ENCODE data around the gene DNAJC3. TPM values are rescaled to one million over a fixed set of nuclear protein-coding genes. Genes with fewer than 3 reads are reported as not detected.
"Not testable (repeated sequence)": the region's sequence is repeated elsewhere in the genome, so short reads cannot be mapped to it uniquely, and the experiment has no call there.

DNAJC3 gene
- total and polyA plus RNA-seq, 2 experiments from 2014 or later: 27.1 to 91.4 TPM

- H3K27ac ChIP-seq: no peak overlapping the region
- H3K9me2 ChIP-seq (replicated peaks; ENCODE audit: insufficient read depth): no peaks in the 10 kb centered on the region
- H3K36me3 ChIP-seq (replicated peaks; ENCODE audit: insufficient read depth, low read depth): no peaks in the 10 kb centered on the region
- WGBS (ENCODE audit: low lambda C conversion rate, missing lambda C conversion rate): 81% methylated on average over 5 of the region's 5 CpGs
- DNase-seq (ENCODE audit: low spot score): no peak
- H2AFZ ChIP-seq: no peak overlapping the region
- H3K79me2 ChIP-seq: peaks cover 29% of the 10 kb centered on the region
- no peaks in the 10 kb centered on the region for H4K20me1 ChIP-seq (ENCODE audit: insufficient read depth, poor library complexity, severe bottlenecking)
- no peaks in the 10 kb centered on the region for H3K9me3 ChIP-seq (ENCODE audit: low read depth)
- TF ChIP-seq EZH2 (IDR thresholded peaks at IDR 0.05; ENCODE audit: borderline replicate concordance): no peak
- TF ChIP-seq, protein P1, sequence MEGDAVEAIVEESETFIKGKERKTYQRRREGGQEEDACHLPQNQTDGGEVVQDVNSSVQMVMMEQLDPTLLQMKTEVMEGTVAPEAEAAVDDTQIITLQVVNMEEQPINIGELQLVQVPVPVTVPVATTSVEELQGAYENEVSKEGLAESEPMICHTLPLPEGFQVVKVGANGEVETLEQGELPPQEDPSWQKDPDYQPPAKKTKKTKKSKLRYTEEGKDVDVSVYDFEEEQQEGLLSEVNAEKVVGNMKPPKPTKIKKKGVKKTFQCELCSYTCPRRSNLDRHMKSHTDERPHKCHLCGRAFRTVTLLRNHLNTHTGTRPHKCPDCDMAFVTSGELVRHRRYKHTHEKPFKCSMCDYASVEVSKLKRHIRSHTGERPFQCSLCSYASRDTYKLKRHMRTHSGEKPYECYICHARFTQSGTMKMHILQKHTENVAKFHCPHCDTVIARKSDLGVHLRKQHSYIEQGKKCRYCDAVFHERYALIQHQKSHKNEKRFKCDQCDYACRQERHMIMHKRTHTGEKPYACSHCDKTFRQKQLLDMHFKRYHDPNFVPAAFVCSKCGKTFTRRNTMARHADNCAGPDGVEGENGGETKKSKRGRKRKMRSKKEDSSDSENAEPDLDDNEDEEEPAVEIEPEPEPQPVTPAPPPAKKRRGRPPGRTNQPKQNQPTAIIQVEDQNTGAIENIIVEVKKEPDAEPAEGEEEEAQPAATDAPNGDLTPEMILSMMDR (IDR thresholded peaks at IDR 0.05; ENCODE audit: poor library complexity): no peak
- TF ChIP-seq EZH2phosphoT487 (IDR thresholded peaks at IDR 0.05; ENCODE audit: low read depth, severe bottlenecking, unreplicated experiment): no peak
- no peak overlapping the region for H3K4me2 ChIP-seq
- H3K4me1 ChIP-seq (ENCODE audit: insufficient read depth): no peaks in the 10 kb centered on the region
- H3K27me3 ChIP-seq: no peaks in the 10 kb centered on the region
- H3K4me3 ChIP-seq: no peak overlapping the region
Measured at GRCh38 chr13:95756072-95756471, 79.1 kb downstream of the DNAJC3 start.

- not testable (repeated sequence) for DNase-seq (ENCODE audit: low spot score); H3K27me3 ChIP-seq; H3K79me2 ChIP-seq; H3K4me1 ChIP-seq (ENCODE audit: insufficient read depth); H3K4me2 ChIP-seq; H3K27ac ChIP-seq; H3K9me2 ChIP-seq (replicated peaks; ENCODE audit: insufficient read depth); H3K4me3 ChIP-seq; H2AFZ ChIP-seq; H4K20me1 ChIP-seq (ENCODE audit: insufficient read depth, poor library complexity, severe bottlenecking); H3K9me3 ChIP-seq (ENCODE audit: low read depth); H3K36me3 ChIP-seq (replicated peaks; ENCODE audit: insufficient read depth, low read depth)
- 83% methylated on average over 3 of the region's 3 CpGs for whole genome bisulfite sequencing (ENCODE audit: low lambda C conversion rate, missing lambda C conversion rate)
Measured at GRCh38 chr13:95762626-95763025, 85.7 kb downstream of the DNAJC3 start.

- Histone ChIP-seq H3K79me2 (no peaks in the 10 kb centered on the region), H3K27ac (no peak overlapping the region), H3K36me3 (replicated peaks; ENCODE audit: insufficient read depth, low read depth) (no peaks in the 10 kb centered on the region), H3K4me2 (no peak overlapping the region), H3K4me1 (ENCODE audit: insufficient read depth) (no peaks in the 10 kb centered on the region), H4K20me1 (ENCODE audit: insufficient read depth, poor library complexity, severe bottlenecking) (no peaks in the 10 kb centered on the region), H3K9me2 (replicated peaks; ENCODE audit: insufficient read depth) (no peaks in the 10 kb centered on the region), H2AFZ (no peak overlapping the region), H3K9me3 (ENCODE audit: low read depth) (no peaks in the 10 kb centered on the region), H3K4me3 (no peak overlapping the region), H3K27me3 (no peaks in the 10 kb centered on the region)
- DNase-seq (ENCODE audit: low spot score): no peak
- 90% methylated on average over 4 of the region's 4 CpGs for WGBS (ENCODE audit: low lambda C conversion rate, missing lambda C conversion rate)
- TF ChIP-seq EZH2 (IDR thresholded peaks at IDR 0.05; ENCODE audit: borderline replicate concordance) (no peak), EZH2phosphoT487 (IDR thresholded peaks at IDR 0.05; ENCODE audit: low read depth, severe bottlenecking, unreplicated experiment) (no peak)
- TF ChIP-seq, protein P1 (IDR thresholded peaks at IDR 0.05; ENCODE audit: poor library complexity): no peak
Measured at GRCh38 chr13:95763601-95764000, 86.7 kb downstream of the DNAJC3 start.

DNA sequence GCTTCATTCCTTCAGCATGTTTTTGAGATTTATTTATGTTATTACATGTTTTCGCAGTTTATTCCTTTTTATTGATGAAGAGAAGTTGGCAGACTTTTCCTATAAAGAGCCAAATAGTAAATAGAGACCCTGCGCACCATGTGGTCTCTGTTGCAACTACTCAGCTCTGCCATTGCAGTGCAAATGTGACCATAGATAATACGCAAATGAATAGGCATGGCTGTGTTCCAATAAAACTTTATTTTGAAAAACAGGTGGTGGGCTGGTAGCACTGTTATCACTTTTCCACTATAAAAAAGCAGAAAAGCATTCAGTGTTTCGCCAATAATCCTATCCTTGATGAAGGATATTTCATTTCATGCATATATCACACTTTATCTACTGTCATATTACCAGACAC, 95.0 kb downstream of the DNAJC3 start:
- Histone ChIP-seq H3K4me2 (no peak overlapping the region), H2AFZ (no peak overlapping the region), H3K9me3 (ENCODE audit: low read depth) (no peaks in the 10 kb centered on the region), H3K79me2 (no peaks in the 10 kb centered on the region), H3K4me1 (ENCODE audit: insufficient read depth) (no peaks in the 10 kb centered on the region), H4K20me1 (ENCODE audit: insufficient read depth, poor library complexity, severe bottlenecking) (no peaks in the 10 kb centered on the region), H3K27ac (no peak overlapping the region), H3K27me3 (no peaks in the 10 kb centered on the region), H3K4me3 (no peak overlapping the region), H3K9me2 (replicated peaks; ENCODE audit: insufficient read depth) (no peaks in the 10 kb centered on the region), H3K36me3 (replicated peaks; ENCODE audit: insufficient read depth, low read depth) (no peaks in the 10 kb centered on the region)
- TF ChIP-seq, protein P1 (IDR thresholded peaks at IDR 0.05; ENCODE audit: poor library complexity): no peak
- no peak for TF ChIP-seq EZH2phosphoT487 (IDR thresholded peaks at IDR 0.05; ENCODE audit: low read depth, severe bottlenecking, unreplicated experiment)
- no peak for TF ChIP-seq EZH2 (IDR thresholded peaks at IDR 0.05; ENCODE audit: borderline replicate concordance)
- no peak for DNase-seq (ENCODE audit: low spot score)
- 93% methylated on average over 4 of the region's 4 CpGs for WGBS (ENCODE audit: low lambda C conversion rate, missing lambda C conversion rate)
